ENCODE results near the gene RAMP1.

DNA sequence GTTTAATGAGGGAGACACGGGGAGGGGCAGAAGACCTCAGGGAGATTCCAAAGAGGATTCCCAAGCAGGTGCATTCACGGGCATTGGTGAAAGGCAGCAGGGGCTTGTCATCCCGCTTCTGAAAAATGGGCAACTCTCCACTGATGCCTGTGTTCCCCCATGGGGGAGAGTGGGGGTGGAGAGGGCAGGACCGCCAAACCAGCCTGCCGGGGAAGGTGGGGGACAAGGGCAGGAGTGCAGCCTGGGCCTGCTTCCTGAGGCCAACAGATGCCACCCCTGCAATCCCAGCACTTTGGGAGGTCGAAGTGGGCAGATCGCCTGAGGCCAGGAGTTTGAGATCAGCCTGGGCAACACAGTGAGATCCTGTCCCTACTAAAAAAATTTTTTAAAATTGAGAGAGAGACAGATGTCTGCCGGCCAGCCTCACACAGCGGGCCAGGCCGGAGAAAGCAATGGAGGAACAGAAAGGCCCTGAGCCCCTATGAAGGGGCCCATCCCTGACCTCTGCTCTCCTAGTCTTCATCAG, 62.6 kb downstream of the RAMP1 start:
- TF ChIP-seq CTCF (IDR thresholded peaks at IDR 0.05; ENCODE audit: insufficient read depth, low read depth, low read length) = no peak
- TF ChIP-seq EZH2 (IDR thresholded peaks at IDR 0.05; ENCODE audit: insufficient read depth, low read length) = no peak
